Natural killer cell treated with Interleukin-12 subunit alpha and Interleukin-12 subunit beta and Interleukin-15 and Interleukin-18, amount 100 ng/mL, for 72 hours (primary cell): Measurements from ENCODE around the gene SUPT16H. TPM values are rescaled to one million over a fixed set of nuclear protein-coding genes. Genes with fewer than 3 reads are reported as not detected.
"Not testable (repeated sequence)": the region's sequence is repeated elsewhere in the genome, so short reads cannot be mapped to it uniquely, and the experiment has no call there.

Source experiments
- ATAC-seq, 2 donors: fragments of 150-1000 bp; cut with Tn5 transposase in 1 of 2; sonication (Bioruptor Pico), chemical (Tn5 transposase) in 1 of 2; 2 replicates each; pipeline ENCODE4 v1.10.0; 2021
- DNase-seq: peaks from one replicate; pipeline ENCODE4 v3.0.0; 2022; ENCODE audit warnings: low spot score
- H3K27ac Mint-ChIP-seq, 2 donors: 1 replicate in 1 of 2; 2 replicates in 1 of 2; pipeline ENCODE4 v1.8.0; 2022; ENCODE audit warnings: mixed read lengths in 2 of 2, mild to moderate bottlenecking in 1 of 2, moderate library complexity in 1 of 2
- H3K27me3 Mint-ChIP-seq, 2 donors: 1 replicate in 1 of 2; 2 replicates in 1 of 2; pipeline ENCODE4 v1.8.0; 2022; ENCODE audit warnings: mixed read lengths in 2 of 2
- H3K36me3 Mint-ChIP-seq: one replicate; pipeline ENCODE4 v1.8.0; 2022; ENCODE audit warnings: mixed read lengths
- H3K4me1 Mint-ChIP-seq, 2 donors: 1 replicate in 1 of 2; 2 replicates in 1 of 2; pipeline ENCODE4 v1.8.0; 2022; ENCODE audit warnings: low read depth in 2 of 2, mixed read lengths in 2 of 2, mild to moderate bottlenecking in 1 of 2
- H3K4me3 Mint-ChIP-seq: one replicate; pipeline ENCODE4 v1.8.0; 2022; ENCODE audit warnings: mixed read lengths
- H3K9me3 Mint-ChIP-seq: 2 replicates; pipeline ENCODE4 v1.8.0; 2022; ENCODE audit warnings: mixed read lengths
- total RNA-seq, 2 donors: library from RNA; stranded (reverse); gene quantifications; one replicate each; pipeline ENCODE4 v1.2.3, GENCODE V29; 2022

Gene SUPT16H
- total RNA-seq, 2 donors from 2014 or later, result 105 to 132 TPM

DNA sequence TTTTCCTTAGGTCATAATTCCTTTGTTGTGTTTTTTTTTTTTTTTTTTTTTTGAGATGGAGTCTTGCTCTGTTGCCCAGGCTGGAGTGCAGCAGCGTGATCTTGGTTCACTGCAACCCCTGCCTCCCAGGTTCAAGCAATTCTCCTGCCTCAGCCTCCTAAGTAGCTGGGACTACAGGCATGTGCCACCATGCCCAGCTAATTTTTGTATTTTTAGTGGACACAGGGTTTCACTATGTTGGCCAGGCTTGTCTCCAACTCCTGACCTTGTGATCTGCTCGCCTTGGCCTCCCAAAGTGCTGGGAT is 81.0 kb downstream of the SUPT16H start:
- H3K4me1 Mint-ChIP-seq, H3K27ac Mint-ChIP-seq, ATAC-seq, H3K4me3 Mint-ChIP-seq, DNase-seq, H3K27me3 Mint-ChIP-seq, H3K36me3 Mint-ChIP-seq, H3K9me3 Mint-ChIP-seq: not testable (repeated sequence)

DNA sequence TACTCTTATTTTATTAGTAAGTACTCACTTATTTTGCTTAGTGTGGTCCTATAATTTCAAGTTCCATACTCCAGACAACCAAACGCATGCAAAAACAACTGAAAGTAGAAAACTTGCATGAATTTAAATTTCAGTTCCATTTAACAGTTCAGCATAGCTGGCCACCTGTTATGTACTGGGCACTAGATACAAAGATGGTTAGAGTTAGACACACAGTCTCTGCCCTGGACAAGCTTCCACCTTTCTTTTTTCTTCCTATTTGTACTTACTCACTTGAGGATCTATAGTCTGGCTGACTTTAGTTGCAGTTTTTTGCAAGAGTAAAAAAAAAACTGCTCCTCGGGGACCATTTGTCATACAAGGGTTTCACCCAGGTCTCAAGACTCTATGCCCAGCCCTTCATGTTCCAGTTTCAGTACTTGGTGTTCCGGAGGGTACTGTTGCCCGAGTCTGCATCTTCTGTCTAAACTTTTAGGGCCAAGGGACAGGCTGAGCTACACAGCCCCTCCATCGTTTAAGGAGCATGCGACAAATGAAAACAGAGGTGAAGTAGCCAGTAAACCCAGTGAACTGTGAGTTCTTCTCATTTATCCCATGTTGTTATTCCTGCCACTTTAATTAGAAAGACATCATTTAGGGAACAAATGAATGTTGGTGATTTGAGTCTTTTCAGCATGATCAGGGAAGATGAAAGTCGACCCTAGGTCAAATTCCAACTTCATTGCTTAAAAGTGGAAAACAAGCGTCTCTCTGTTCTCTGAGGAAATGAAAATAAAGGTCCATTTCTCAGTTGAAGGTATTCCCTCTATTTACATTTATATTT is 81.6 kb downstream of the SUPT16H start:
- H3K27me3 Mint-ChIP-seq, result peaks cover 7% of the 10 kb centered on the region in 2 donors
- no peak for DNase-seq
- H3K4me3 Mint-ChIP-seq, result no peak overlapping the region
- no peaks in the 10 kb centered on the region for H3K4me1 Mint-ChIP-seq
- no peaks in the 10 kb centered on the region for H3K9me3 Mint-ChIP-seq
- H3K36me3 Mint-ChIP-seq, result no peaks in the 10 kb centered on the region
- ATAC-seq, result no peak
- H3K27ac Mint-ChIP-seq, result no peak overlapping the region

Other genes starting within 250 kb of the SUPT16H start
- gene OR5AU1, start 228.0 kb downstream of the SUPT16H start, total RNA-seq, result not detected
- 100 to 1,000 TPM; 834 to 917 TPM for gene HNRNPC, start 114.6 kb downstream of the SUPT16H start, total RNA-seq
- gene RPGRIP1, start 103.9 kb downstream of the SUPT16H start, total RNA-seq, result under 1 TPM in 1 of 2 donors, not detected in 1; 0.17 TPM
- gene CHD8, start 72.1 kb upstream of the SUPT16H start, total RNA-seq, result 100 to 1,000 TPM; 118 to 147 TPM
- 10 to 100 TPM; 25.9 to 51.2 TPM for gene RAB2B, start 92.9 kb upstream of the SUPT16H start, total RNA-seq
- gene TOX4, start 93.2 kb upstream of the SUPT16H start, total RNA-seq, result 100 to 1,000 TPM in 1 of 2 donors, 10 to 100 TPM in 1; 92.0 to 105 TPM
- gene METTL3, start 127.3 kb upstream of the SUPT16H start, total RNA-seq, result 10 to 100 TPM; 66.8 to 91.4 TPM
- gene SALL2, start 142.3 kb upstream of the SUPT16H start, total RNA-seq, result under 1 TPM; 0.31 to 0.45 TPM
- gene OR10G3, start 196.1 kb upstream of the SUPT16H start, total RNA-seq, result not detected